Measurements from ENCODE around the gene LACTB. TPM values are rescaled to one million over a fixed set of nuclear protein-coding genes. Genes with fewer than 3 reads are reported as not detected.

Gene LACTB
- total RNA-seq, 1 donor from 2014 or later, result 4.6 TPM

GRCh38 chr15:63135281-63135680 lies 13.6 kb downstream of the LACTB start:
- Histone ChIP-seq H3K27me3 (no peaks in the 10 kb centered on the region), H3K9me3 (no peaks in the 10 kb centered on the region), H3K27ac (peak overlapping the region; percentile 70 to 78), H3K4me3 (peak overlapping the region in 1 of 2 donors; percentile 9), H3K4me1 (peaks cover 10 to 30% of the 10 kb centered on the region in 2 donors), H3K36me3 (peaks cover 0 to 12% of the 10 kb centered on the region in 2 donors)
- no peak for DNase-seq (ENCODE audit: low spot score in 2 of 2)
- TF ChIP-seq, protein P1, sequence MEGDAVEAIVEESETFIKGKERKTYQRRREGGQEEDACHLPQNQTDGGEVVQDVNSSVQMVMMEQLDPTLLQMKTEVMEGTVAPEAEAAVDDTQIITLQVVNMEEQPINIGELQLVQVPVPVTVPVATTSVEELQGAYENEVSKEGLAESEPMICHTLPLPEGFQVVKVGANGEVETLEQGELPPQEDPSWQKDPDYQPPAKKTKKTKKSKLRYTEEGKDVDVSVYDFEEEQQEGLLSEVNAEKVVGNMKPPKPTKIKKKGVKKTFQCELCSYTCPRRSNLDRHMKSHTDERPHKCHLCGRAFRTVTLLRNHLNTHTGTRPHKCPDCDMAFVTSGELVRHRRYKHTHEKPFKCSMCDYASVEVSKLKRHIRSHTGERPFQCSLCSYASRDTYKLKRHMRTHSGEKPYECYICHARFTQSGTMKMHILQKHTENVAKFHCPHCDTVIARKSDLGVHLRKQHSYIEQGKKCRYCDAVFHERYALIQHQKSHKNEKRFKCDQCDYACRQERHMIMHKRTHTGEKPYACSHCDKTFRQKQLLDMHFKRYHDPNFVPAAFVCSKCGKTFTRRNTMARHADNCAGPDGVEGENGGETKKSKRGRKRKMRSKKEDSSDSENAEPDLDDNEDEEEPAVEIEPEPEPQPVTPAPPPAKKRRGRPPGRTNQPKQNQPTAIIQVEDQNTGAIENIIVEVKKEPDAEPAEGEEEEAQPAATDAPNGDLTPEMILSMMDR (IDR thresholded peaks at IDR 0.05), result no peak
- intact Hi-C loops (cut with DNase I), result no loop called here

- TF ChIP-seq, protein P1 (IDR thresholded peaks at IDR 0.05), result no peak
- intact Hi-C loops (cut with DNase I), result no loop called here
- Histone ChIP-seq H3K4me3 (peak overlapping the region in 1 of 2 donors; percentile 9), H3K27ac (peak overlapping the region; percentile 70 to 78), H3K27me3 (no peaks in the 10 kb centered on the region), H3K9me3 (no peaks in the 10 kb centered on the region), H3K4me1 (peaks cover 10 to 30% of the 10 kb centered on the region in 2 donors), H3K36me3 (peaks cover 0 to 7% of the 10 kb centered on the region in 2 donors)
- no peak for DNase-seq (ENCODE audit: low spot score in 2 of 2)
Observed at GRCh38 chr15:63135804-63136203, 14.1 kb downstream of the LACTB start.

GRCh38 chr15:63136742-63137141 lies 15.1 kb downstream of the LACTB start:
- Histone ChIP-seq H3K27ac (peak overlapping the region in 1 of 2 donors; percentile 78), H3K9me3 (no peaks in the 10 kb centered on the region), H3K4me1 (peaks cover 10 to 30% of the 10 kb centered on the region in 2 donors), H3K4me3 (no peak overlapping the region), H3K36me3 (peaks cover 5 to 10% of the 10 kb centered on the region in 2 donors), H3K27me3 (no peaks in the 10 kb centered on the region)
- intact Hi-C loops (cut with DNase I), result no loop called here
- DNase-seq (ENCODE audit: low spot score in 2 of 2), result no peak
- TF ChIP-seq, protein P1 (IDR thresholded peaks at IDR 0.05), result no peak

DNA sequence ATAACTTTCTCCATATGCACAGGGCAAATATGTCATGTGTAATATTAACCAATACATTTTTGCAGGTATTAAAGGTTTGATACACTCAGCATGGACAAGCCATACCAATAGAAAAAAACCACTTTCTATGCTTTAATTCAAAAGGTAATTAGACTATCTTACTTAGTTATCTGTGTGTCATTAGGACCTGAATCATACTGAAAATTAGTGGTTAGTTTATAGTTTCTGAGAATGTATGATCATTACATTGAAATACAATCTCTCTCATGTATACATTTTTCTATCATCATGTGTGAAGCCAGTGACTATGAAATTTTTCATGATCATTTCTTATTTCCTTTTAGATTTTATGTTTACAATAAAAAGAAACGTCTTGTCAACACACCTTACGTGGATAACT lies 19.3 kb downstream of the LACTB start:
- H3K27ac ChIP-seq, result no peak overlapping the region
- intact Hi-C loops (cut with DNase I), result no loop called here
- H3K36me3 ChIP-seq, result peaks cover 5 to 20% of the 10 kb centered on the region in 2 donors
- TF ChIP-seq, protein P1 (IDR thresholded peaks at IDR 0.05), result no peak
- H3K4me1 ChIP-seq, result peaks cover 3% of the 10 kb centered on the region in 2 donors
- no peak overlapping the region for H3K4me3 ChIP-seq
- no peaks in the 10 kb centered on the region for H3K9me3 ChIP-seq
- no peaks in the 10 kb centered on the region for H3K27me3 ChIP-seq
- DNase-seq (ENCODE audit: low spot score in 2 of 2), result no peak

DNA sequence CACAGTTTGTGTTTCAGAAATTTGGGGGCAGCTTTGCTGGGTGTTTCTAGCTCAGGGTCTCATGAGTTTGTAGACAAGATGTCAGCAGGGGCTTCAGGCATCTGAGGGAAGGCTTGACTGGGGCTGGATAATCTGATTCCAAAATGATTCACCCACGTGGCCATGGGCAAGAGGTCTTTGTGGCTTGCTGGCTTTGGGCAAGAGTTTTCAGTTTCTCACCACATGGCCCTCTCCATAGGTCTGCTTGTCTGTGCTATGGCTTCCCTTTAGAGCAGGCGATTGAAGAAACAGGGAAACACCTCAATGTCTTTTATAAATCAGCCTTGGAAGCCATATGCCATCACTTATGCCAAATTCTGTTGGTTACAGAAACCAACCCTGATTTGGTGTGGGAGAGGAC lies 23.8 kb downstream of the LACTB start:
- H3K27me3 ChIP-seq, result no peaks in the 10 kb centered on the region
- DNase-seq (ENCODE audit: low spot score in 2 of 2), result no peak
- H3K27ac ChIP-seq, result no peak overlapping the region
- no peak overlapping the region for H3K4me3 ChIP-seq
- no peaks in the 10 kb centered on the region for H3K4me1 ChIP-seq
- no peaks in the 10 kb centered on the region for H3K9me3 ChIP-seq
- TF ChIP-seq, protein P1 (IDR thresholded peaks at IDR 0.05), result no peak
- intact Hi-C loops (cut with DNase I), result no loop called here
- H3K36me3 ChIP-seq, result peaks cover 8 to 43% of the 10 kb centered on the region in 2 donors

GRCh38 chr15:63146684-63147083 lies 25.0 kb downstream of the LACTB start:
- intact Hi-C loops (cut with DNase I), result no loop called here
- Histone ChIP-seq H3K9me3 (no peaks in the 10 kb centered on the region), H3K4me1 (no peaks in the 10 kb centered on the region), H3K4me3 (no peak overlapping the region), H3K27me3 (no peaks in the 10 kb centered on the region), H3K36me3 (peaks cover 12 to 48% of the 10 kb centered on the region in 2 donors), H3K27ac (no peak overlapping the region)
- no peak for DNase-seq (ENCODE audit: low spot score in 2 of 2)
- TF ChIP-seq, protein P1 (IDR thresholded peaks at IDR 0.05), result no peak

All from ascending aorta (tissue), 2 donors.